Measurements from ENCODE around the gene TRIM38.

DNA sequence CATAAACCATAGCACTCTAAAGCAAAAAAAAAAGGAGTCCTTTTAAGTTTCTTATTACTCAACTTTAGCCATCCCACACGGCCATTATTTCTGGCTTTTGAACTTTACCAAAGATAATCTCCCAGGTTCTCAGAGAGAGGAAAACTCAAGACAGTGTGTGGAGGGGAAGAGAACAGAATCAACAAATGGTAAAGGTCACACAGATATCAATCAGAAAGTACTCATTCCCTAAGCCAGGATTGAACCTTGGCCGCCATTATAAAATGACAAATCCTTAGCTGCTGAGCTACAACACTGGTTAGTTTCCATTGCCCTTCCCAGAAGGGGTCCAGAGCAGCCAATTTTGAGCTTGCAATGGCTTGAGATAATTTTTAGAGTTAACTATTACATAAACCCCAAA, 10.1 kb upstream of the TRIM38 start:
- no peak for TF ChIP-seq POLR2AphosphoS5 (IDR thresholded peaks at IDR 0.05; ENCODE audit: low read depth, low read length)
- TF ChIP-seq, protein P1, sequence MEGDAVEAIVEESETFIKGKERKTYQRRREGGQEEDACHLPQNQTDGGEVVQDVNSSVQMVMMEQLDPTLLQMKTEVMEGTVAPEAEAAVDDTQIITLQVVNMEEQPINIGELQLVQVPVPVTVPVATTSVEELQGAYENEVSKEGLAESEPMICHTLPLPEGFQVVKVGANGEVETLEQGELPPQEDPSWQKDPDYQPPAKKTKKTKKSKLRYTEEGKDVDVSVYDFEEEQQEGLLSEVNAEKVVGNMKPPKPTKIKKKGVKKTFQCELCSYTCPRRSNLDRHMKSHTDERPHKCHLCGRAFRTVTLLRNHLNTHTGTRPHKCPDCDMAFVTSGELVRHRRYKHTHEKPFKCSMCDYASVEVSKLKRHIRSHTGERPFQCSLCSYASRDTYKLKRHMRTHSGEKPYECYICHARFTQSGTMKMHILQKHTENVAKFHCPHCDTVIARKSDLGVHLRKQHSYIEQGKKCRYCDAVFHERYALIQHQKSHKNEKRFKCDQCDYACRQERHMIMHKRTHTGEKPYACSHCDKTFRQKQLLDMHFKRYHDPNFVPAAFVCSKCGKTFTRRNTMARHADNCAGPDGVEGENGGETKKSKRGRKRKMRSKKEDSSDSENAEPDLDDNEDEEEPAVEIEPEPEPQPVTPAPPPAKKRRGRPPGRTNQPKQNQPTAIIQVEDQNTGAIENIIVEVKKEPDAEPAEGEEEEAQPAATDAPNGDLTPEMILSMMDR (IDR thresholded peaks at IDR 0.05) = no peak

Data from Panc1 (cell line).